Fibroblast of gingiva (primary cell): Measurements from ENCODE around the gene PPARA.
"Not testable (repeated sequence)": the region's sequence is repeated elsewhere in the genome, so short reads cannot be mapped to it uniquely, and the experiment has no call there.

Source experiments
- DNase-seq: peaks from one replicate; pipeline ENCODE4 v3.0.0-alpha.2; 2011; ENCODE audit warnings: low read depth

The PPARA gene

GRCh38 chr22:46241396-46242007 is 91.2 kb downstream of the PPARA start:
- DNase-seq: no peak

- DNase-seq: no peak
These were observed 91.8 kb downstream of the PPARA start for GRCh38 chr22:46242076-46242475.

- DNase-seq: no peak
These were observed 94.4 kb downstream of the PPARA start for GRCh38 chr22:46244771-46245170.

- no peak for DNase-seq
These were observed 95.2 kb downstream of the PPARA start for GRCh38 chr22:46245511-46245910.

- no peak for DNase-seq
These were observed 95.9 kb downstream of the PPARA start for GRCh38 chr22:46246178-46246577.

GRCh38 chr22:46247443-46247975 is 97.2 kb downstream of the PPARA start:
- DNase-seq: no peak

GRCh38 chr22:46250035-46250782 is 99.9 kb downstream of the PPARA start, which contains the start of gene CDPF1:
Gene CDPF1, minus strand, starts transcription at chr22:46250293. Its CDS starts 2,009 bp downstream, at chr22:46248284.
- DNase-seq: peak; percentile 78

GRCh38 chr22:46250783-46251125 is 100.4 kb downstream of the PPARA start:
- DNase-seq: no peak

- no peak for DNase-seq
These were observed 100.9 kb downstream of the PPARA start for GRCh38 chr22:46251266-46251665.

GRCh38 chr22:46251816-46252380 is 101.6 kb downstream of the PPARA start:
- DNase-seq: no peak

- DNase-seq: no peak
These were observed 106.1 kb downstream of the PPARA start for GRCh38 chr22:46256358-46256958.

GRCh38 chr22:46259374-46259773 is 109.0 kb downstream of the PPARA start:
- no peak for DNase-seq

- no peak for DNase-seq
These were observed 109.7 kb downstream of the PPARA start for GRCh38 chr22:46260038-46260437.

- DNase-seq: peak; percentile 11
These were observed 112.3 kb downstream of the PPARA start for GRCh38 chr22:46262449-46263215.

GRCh38 chr22:46263216-46263590 is 112.9 kb downstream of the PPARA start, which contains the start of gene PKDREJ:
Gene PKDREJ, minus strand, starts transcription at chr22:46263343. Its CDS starts 21 bp downstream, at chr22:46263322.
- no peak for DNase-seq

GRCh38 chr22:46264520-46264919 is 114.2 kb downstream of the PPARA start:
- DNase-seq: not testable (repeated sequence)

GRCh38 chr22:46265627-46266026 is 115.3 kb downstream of the PPARA start:
- not testable (repeated sequence) for DNase-seq

- DNase-seq: peak; percentile 83
These were observed 117.3 kb downstream of the PPARA start, which contains the start of gene TTC38 for GRCh38 chr22:46267431-46268279. Gene TTC38, plus strand, starts transcription at chr22:46268008. Its CDS starts 32 bp downstream, at chr22:46268040.

- DNase-seq: no peak
These were observed 119.2 kb downstream of the PPARA start for GRCh38 chr22:46269564-46269963.

GRCh38 chr22:46272196-46272595 is 121.9 kb downstream of the PPARA start:
- no peak for DNase-seq
